Measurements from ENCODE around the gene FAM240B.

The FAM240B gene

DNA sequence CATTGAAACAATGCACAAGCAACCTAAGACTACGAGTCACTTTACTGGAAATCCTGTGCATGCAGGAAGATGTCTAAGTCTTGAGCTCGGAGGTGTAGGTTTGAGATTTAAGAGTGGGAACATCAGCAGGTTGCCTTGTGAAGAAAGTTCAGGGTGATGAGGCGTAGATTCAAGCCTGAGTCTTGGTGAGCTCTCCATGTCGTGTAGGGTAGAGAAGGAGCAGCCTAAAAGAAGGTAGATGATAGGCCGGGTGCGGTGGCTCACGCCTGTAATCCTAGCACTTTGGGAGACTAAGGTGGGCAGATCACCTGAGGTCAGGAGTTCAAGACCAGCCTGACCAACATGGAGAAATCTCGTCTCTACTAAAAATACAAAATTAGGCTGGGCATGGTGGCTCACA lies 69.4 kb downstream of the FAM240B start:
- in situ Hi-C loops (cut with MboI; ENCODE audit: low sequenced_read_pairs): loop anchor here (5.0 kb wide), 1 partner anchor 47 kb away; no protein-coding TSS in a partner anchor
- DNase-seq (ENCODE audit: low spot score in 2 of 2): no peak
- no peak overlapping the region for H3K4me3 ChIP-seq
- no peaks in the 10 kb centered on the region for H3K27me3 ChIP-seq (ENCODE audit: low read depth)
- no peaks in the 10 kb centered on the region for H3K36me3 ChIP-seq (replicated peaks)
- H3K9me3 ChIP-seq: no peaks in the 10 kb centered on the region; the same call in 1 of the 2 replicates
- H3K4me1 ChIP-seq: no peaks in the 10 kb centered on the region

GRCh38 chr9:38649731-38650363 lies 70.1 kb downstream of the FAM240B start:
- Histone ChIP-seq H3K27me3 (ENCODE audit: low read depth) (no peaks in the 10 kb centered on the region), H3K4me3 (no peak overlapping the region), H3K4me1 (no peaks in the 10 kb centered on the region), H3K36me3 (replicated peaks) (no peaks in the 10 kb centered on the region), H3K9me3 (no peaks in the 10 kb centered on the region; the same call in 1 of the 2 replicates)
- DNase-seq (ENCODE audit: low spot score in 2 of 2): no peak
- in situ Hi-C loops (cut with MboI; ENCODE audit: low sequenced_read_pairs): loop anchor here (5.0 kb wide), 1 partner anchor 47 kb away; no protein-coding TSS in a partner anchor

GRCh38 chr9:38644601-38645000 lies 75.3 kb downstream of the FAM240B start:
- Histone ChIP-seq H3K27me3 (ENCODE audit: low read depth) (no peaks in the 10 kb centered on the region), H3K4me1 (no peaks in the 10 kb centered on the region), H3K9me3 (no peaks in the 10 kb centered on the region; the same call in 1 of the 2 replicates), H3K36me3 (replicated peaks) (no peaks in the 10 kb centered on the region), H3K4me3 (no peak overlapping the region)
- in situ Hi-C loops (cut with MboI; ENCODE audit: low sequenced_read_pairs): no loop called here
- DNase-seq (ENCODE audit: low spot score in 2 of 2): no peak
